Heart left ventricle (tissue), 13 donors: ENCODE results near the gene PRDM15.

Source experiments
- POLR2A ChIP-seq, 2 donors: fragments of 450-650 bp; IDR thresholded peaks; one replicate each; pipeline ENCODE4 v1.6.1; 2017; ENCODE audit warnings: antibody characterized with exemption in 2 of 2, mild to moderate bottlenecking in 2 of 2, moderate library complexity in 2 of 2
- TF ChIP-seq, protein P1 (sequence below), 12 donors: fragments of 200-600 bp; sonication (generic) in 4 of 12; IDR thresholded peaks; one replicate each; pipeline versions ENCODE4 v1.5.0 to v1.8.0; 2018 to 2022; ENCODE audit warnings: antibody characterized with exemption in 12 of 12, mild to moderate bottlenecking in 5 of 12
- donor health status: ischemic (EF 13 %, LVEDD 7.1; RV severe dilation, severe dysfunction).
- donor health status: DM: no; HTN: yes; CAD: no.
- donor health status: DM: no; HTN: no; CAD: no.
- donor health status: ischemic (EF 25% LVEDD 6.9; RV normal size, moderate dysfunction).
- donor health status: ischemic (EF 25% LVEDD 5.7; RV mildly dilated, moderate dysfunction).
- donor health status: ischemic (EF 35%, LVEDD 5.7; RV mildly dilated, moderate dysfunction).
- donor health status: nonischemic (EF 11% LVEDD 7.7; RV severe dilation, severe dysfunction).
- donor health status: DM: yes; HTN: yes; CAD: no.
- donor health status: PGD.
- donor health status: ischemic (EF 29% LVEDD 5.4; RV normal size, mild dysfunction).
- donor health status: nonischemic (EF 23%, LVEDD 6.1; RV moderate dilation, normal function).

DNA sequence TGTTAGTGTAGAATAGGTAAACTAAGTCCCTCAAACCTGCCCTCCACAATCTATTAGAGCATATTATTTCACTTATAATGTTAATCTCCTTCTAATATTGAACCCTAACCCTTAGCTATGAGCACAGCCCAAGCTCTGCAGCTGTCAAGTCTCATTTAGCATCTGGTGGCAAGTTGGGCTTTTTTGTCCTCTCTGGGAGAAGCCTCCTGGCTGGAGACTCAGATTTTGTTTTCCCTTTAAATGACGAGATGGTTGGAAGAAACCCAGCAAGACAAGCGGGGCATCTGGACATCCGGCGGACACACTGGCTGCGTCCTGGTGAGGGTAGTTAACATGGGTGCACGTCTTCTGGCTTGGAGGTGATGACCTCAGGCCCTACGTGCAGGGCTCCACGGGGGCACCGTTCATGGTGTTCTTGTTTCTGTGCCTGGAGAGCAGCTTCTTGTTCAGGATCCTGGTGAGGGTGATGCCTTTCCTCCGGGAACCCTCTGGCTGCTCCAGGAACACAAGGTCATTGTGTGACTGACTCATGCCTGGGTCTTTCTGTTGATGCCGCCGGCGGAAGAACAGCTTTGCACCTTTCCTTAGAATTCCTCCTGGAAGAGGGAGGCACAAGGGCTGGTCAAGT is 9.7 kb upstream of the PRDM15 start:
- TF ChIP-seq, protein P1, sequence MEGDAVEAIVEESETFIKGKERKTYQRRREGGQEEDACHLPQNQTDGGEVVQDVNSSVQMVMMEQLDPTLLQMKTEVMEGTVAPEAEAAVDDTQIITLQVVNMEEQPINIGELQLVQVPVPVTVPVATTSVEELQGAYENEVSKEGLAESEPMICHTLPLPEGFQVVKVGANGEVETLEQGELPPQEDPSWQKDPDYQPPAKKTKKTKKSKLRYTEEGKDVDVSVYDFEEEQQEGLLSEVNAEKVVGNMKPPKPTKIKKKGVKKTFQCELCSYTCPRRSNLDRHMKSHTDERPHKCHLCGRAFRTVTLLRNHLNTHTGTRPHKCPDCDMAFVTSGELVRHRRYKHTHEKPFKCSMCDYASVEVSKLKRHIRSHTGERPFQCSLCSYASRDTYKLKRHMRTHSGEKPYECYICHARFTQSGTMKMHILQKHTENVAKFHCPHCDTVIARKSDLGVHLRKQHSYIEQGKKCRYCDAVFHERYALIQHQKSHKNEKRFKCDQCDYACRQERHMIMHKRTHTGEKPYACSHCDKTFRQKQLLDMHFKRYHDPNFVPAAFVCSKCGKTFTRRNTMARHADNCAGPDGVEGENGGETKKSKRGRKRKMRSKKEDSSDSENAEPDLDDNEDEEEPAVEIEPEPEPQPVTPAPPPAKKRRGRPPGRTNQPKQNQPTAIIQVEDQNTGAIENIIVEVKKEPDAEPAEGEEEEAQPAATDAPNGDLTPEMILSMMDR (IDR thresholded peaks at IDR 0.05) = no peak
- TF ChIP-seq POLR2A (IDR thresholded peaks at IDR 0.05) = no peak
